Cardiac muscle cell (in vitro differentiated cells and primary cell): Measurements from ENCODE around the gene DDN. TPM values are rescaled to one million over a fixed set of nuclear protein-coding genes. Genes with fewer than 3 reads are reported as not detected.

ENCODE experiments used
- DNase-seq, 2 donors: peaks; one replicate each; pipeline versions ENCODE4 v3.0.0 to v3.0.0-alpha.2; 2010 to 2017; ENCODE audit warnings: low read depth in 1 of 2, low spot score in 1 of 2
- H3K27ac ChIP-seq: fragments of 200-600 bp; sonication (generic); 2 replicates; pipeline ENCODE4 v1.5.1; 2016
- H3K27me3 ChIP-seq: fragments of 200-600 bp; sonication (generic); 2 replicates; pipeline ENCODE4 v1.6.0; 2016; ENCODE audit warnings: control low read depth
- H3K36me3 ChIP-seq: fragments of 200-600 bp; sonication (generic); 2 replicates; pipeline ENCODE4 v1.5.1; 2016; ENCODE audit warnings: control low read depth
- H3K4me1 ChIP-seq: fragments of 200-600 bp; sonication (generic); 2 replicates; pipeline ENCODE4 v1.8.1; 2017; ENCODE audit warnings: low read depth, mild to moderate bottlenecking, mixed run types
- H3K4me3 ChIP-seq: fragments of 200-600 bp; sonication (generic); 2 replicates; pipeline ENCODE4 v1.5.1; 2016; ENCODE audit warnings: mild to moderate bottlenecking
- H3K9me3 ChIP-seq: fragments of 200-600 bp; sonication (generic); 2 replicates; pipeline ENCODE4 v1.5.1; 2017; ENCODE audit warnings: low read depth, mild to moderate bottlenecking, control low read depth
- polyA plus RNA-seq: library from polyadenylated mRNA; unstranded; fragments of >200 nt; fragmentation: Nextera tagmentation; extraction: Ambion mirVana; gene quantifications from 2 replicates; pipeline ENCODE4 v1.2.1, GENCODE V29; 2016
- total RNA-seq: library from RNA; depleted of rRNA; stranded (reverse); fragments of >200 nt; gene quantifications from 2 replicates; pipeline ENCODE4 v1.2.3, GENCODE V29; 2016
- TF ChIP-seq, protein P1 (sequence below): IDR thresholded peaks from 2 replicates; pipeline ENCODE4 v1.5.1; 2012; ENCODE audit warnings: low read depth, mild to moderate bottlenecking, low read length

The DDN gene
- total and polyA plus RNA-seq, 2 experiments from 2014 or later: 2.1 to 5.4 TPM

DNA sequence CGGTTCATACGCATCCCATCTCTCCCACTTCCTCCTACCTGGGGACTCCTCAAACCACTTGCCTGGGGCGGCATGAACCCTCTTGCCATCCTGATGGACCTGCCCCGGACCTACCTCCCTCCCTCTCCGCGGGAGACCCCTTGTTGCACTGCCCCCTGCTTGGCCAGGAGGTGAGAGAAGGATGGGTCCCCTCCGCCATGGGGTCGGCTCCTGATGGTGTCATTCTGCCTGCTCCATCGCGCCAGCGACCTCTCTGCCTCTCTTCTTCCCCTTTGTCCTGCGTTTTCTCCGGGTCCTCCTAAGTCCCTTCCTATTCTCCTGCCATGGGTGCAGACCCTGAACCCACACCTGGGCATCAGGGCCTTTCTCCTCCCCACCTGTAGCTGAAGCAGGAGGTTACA, 17.4 kb downstream of the DDN start:
- H3K4me1 ChIP-seq: peaks cover 10% of the 10 kb centered on the region
- H3K27me3 ChIP-seq: peaks cover 89% of the 10 kb centered on the region
- TF ChIP-seq, protein P1, sequence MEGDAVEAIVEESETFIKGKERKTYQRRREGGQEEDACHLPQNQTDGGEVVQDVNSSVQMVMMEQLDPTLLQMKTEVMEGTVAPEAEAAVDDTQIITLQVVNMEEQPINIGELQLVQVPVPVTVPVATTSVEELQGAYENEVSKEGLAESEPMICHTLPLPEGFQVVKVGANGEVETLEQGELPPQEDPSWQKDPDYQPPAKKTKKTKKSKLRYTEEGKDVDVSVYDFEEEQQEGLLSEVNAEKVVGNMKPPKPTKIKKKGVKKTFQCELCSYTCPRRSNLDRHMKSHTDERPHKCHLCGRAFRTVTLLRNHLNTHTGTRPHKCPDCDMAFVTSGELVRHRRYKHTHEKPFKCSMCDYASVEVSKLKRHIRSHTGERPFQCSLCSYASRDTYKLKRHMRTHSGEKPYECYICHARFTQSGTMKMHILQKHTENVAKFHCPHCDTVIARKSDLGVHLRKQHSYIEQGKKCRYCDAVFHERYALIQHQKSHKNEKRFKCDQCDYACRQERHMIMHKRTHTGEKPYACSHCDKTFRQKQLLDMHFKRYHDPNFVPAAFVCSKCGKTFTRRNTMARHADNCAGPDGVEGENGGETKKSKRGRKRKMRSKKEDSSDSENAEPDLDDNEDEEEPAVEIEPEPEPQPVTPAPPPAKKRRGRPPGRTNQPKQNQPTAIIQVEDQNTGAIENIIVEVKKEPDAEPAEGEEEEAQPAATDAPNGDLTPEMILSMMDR: no peak
- H3K27ac ChIP-seq: no peak overlapping the region
- no peak for DNase-seq
- no peak overlapping the region for H3K4me3 ChIP-seq
- no peaks in the 10 kb centered on the region for H3K36me3 ChIP-seq
- no peaks in the 10 kb centered on the region for H3K9me3 ChIP-seq

DNA sequence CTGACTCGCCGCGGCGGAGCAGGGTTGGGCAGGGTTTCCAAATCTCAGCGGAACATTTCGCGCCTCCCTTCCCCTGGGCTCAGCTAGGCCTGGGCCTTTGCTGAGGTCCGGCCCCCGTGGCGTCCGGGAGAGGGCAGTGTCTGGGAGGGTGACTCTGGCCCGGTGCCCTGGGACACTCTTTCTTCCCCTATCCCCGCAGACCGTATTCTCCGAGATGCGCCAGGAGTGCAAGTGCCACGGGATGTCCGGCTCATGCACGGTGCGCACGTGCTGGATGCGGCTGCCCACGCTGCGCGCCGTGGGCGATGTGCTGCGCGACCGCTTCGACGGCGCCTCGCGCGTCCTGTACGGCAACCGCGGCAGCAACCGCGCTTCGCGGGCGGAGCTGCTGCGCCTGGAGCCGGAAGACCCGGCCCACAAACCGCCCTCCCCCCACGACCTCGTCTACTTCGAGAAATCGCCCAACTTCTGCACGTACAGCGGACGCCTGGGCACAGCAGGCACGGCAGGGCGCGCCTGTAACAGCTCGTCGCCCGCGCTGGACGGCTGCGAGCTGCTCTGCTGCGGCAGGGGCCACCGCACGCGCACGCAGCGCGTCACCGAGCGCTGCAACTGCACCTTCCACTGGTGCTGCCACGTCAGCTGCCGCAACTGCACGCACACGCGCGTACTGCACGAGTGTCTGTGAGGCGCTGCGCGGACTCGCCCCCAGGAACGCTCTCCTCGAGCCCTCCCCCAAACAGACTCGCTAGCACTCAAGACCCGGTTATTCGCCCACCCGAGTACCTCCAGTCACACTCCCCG, 18.0 kb downstream of the DDN start:
- peaks cover 10% of the 10 kb centered on the region for H3K4me1 ChIP-seq
- TF ChIP-seq, protein P1: peak; percentile 18
- H3K4me3 ChIP-seq: peak overlapping the region; percentile 16
- no peaks in the 10 kb centered on the region for H3K36me3 ChIP-seq
- no peak for DNase-seq
- no peak overlapping the region for H3K27ac ChIP-seq
- peaks cover 89% of the 10 kb centered on the region for H3K27me3 ChIP-seq
- H3K9me3 ChIP-seq: no peaks in the 10 kb centered on the region

DNA sequence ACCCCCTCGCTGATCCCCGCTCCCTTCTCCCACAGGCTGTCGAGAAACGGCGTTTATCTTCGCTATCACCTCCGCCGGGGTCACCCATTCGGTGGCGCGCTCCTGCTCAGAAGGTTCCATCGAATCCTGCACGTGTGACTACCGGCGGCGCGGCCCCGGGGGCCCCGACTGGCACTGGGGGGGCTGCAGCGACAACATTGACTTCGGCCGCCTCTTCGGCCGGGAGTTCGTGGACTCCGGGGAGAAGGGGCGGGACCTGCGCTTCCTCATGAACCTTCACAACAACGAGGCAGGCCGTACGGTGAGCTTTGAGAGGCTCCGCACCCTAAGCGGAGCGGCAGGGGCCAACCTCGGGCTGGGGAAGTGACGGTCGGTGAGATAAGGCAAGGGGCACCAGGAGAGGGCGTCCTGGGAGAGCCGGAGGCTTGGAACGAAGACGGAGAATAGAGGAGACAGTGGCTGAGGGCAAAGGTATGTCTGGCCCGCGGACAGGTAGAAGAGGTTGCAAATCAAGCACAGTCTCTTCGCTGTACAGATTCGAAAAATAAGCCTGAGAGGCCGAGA, 18.7 kb downstream of the DDN start:
- Histone ChIP-seq H3K27me3 (peaks cover 96% of the 10 kb centered on the region), H3K4me3 (peak overlapping the region; percentile 16), H3K27ac (no peak overlapping the region), H3K9me3 (no peaks in the 10 kb centered on the region), H3K36me3 (no peaks in the 10 kb centered on the region), H3K4me1 (peaks cover 10% of the 10 kb centered on the region)
- TF ChIP-seq, protein P1: peak; percentile 3
- no peak for DNase-seq

DNA sequence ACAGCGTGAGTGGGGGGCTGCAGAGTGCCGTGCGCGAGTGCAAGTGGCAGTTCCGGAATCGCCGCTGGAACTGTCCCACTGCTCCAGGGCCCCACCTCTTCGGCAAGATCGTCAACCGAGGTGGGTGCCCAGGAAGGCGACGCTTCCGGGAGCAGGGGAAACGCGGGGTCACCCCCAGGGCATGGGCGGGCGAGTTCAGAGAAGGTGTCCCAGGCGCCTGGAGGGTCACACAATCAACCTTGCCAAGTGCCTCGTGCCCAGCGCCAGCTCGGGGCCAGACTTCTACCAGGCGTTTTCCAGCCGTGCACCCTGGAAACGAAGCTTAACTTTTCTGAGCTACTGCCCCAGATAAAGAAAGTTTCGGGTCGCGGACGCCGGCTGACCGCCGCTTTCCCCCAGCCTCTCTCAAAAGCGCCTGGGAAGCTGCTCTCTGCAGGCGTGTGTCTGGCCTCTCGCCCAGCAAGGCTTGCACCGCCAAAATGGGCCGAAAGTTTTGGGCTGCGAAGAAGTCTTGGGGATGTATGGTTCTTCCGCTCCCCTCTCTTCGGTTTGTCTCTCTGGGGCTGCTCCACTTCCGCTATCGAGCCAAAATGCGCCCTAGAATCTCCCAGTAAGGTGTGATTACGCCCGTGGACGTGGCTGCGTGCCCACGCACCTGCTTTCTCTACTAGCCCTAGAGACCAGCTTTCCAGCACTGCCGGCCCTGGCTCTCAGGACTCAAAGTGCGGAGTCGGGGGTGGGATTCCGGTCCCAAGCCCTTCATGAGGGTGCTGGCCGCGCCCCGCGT, 19.4 kb downstream of the DDN start:
- Histone ChIP-seq H3K9me3 (no peaks in the 10 kb centered on the region), H3K36me3 (no peaks in the 10 kb centered on the region), H3K27me3 (peaks cover 99% of the 10 kb centered on the region), H3K4me1 (peaks cover 10% of the 10 kb centered on the region), H3K4me3 (peak overlapping the region; percentile 16), H3K27ac (no peak overlapping the region)
- DNase-seq: no peak
- TF ChIP-seq, protein P1: no peak

DNA sequence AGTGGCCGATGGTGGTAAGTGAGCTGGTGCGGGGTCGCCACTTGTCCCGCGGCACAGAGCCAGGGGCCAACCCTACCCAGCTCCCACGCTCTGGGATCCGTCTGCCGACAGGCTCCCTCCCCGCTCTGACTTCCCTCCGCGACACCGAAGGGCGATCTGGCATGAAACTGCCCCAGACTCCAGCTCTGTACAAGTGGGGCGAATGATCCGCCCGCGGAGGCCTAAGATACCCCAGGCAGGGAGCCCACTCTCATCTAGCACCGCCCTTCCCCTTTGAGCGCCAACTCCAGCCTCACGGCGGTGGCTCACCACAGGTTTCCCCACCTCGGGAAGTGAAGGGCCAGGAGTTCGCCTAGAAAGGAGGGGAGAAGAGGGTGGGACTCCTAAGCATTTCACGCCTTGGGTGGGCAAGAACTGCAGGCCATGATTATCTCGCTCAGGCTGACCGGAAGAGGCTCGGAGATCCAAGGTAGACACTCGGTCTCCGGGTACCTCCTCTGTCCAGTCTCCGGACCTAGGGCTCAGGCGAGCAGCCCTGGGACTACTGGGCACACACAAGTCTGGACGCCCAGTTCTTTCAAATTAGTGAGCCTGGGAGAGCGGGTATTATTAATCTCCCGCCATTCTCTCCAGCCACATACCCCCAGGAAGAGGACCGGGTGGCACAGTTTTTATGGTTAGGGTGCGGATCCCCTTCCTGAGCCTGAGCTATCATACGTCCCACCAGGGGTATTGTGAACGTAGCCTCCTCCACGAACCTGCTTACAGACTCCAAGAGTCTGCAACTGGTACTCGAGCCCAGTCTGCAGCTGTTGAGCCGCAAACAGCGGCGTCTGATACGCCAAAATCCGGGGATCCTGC, 20.2 kb downstream of the DDN start:
- Histone ChIP-seq H3K9me3 (no peaks in the 10 kb centered on the region), H3K4me3 (peak overlapping the region; percentile 4), H3K36me3 (no peaks in the 10 kb centered on the region), H3K4me1 (peaks cover 10% of the 10 kb centered on the region), H3K27ac (no peak overlapping the region), H3K27me3 (peaks cover 99% of the 10 kb centered on the region)
- TF ChIP-seq, protein P1: no peak
- no peak for DNase-seq
